Measurements from ENCODE around the gene SENP7.

The SENP7 gene

GRCh38 chr3:101320475-101320874 is 192.5 kb downstream of the SENP7 start, which contains the start of gene IMPG2:
Gene IMPG2 (minus strand): TSS chr3:101320575. CDS start chr3:101320372, 203 bp downstream.
- TF ChIP-seq CTCF (IDR thresholded peaks at IDR 0.05), result no peak

- TF ChIP-seq CTCF (IDR thresholded peaks at IDR 0.05), result no peak
Measured at GRCh38 chr3:101319531-101319930, 193.5 kb downstream of the SENP7 start.

GRCh38 chr3:101312545-101312944 is 200.5 kb downstream of the SENP7 start:
- no peak for TF ChIP-seq CTCF (IDR thresholded peaks at IDR 0.05)

GRCh38 chr3:101311676-101312075 is 201.3 kb downstream of the SENP7 start:
- TF ChIP-seq CTCF (IDR thresholded peaks at IDR 0.05), result no peak

GRCh38 chr3:101310978-101311375 is 202.0 kb downstream of the SENP7 start:
- no peak for TF ChIP-seq CTCF (IDR thresholded peaks at IDR 0.05)

- no peak for TF ChIP-seq CTCF (IDR thresholded peaks at IDR 0.05)
Measured at GRCh38 chr3:101303836-101304235, 209.2 kb downstream of the SENP7 start.

GRCh38 chr3:101303089-101303731 is 209.8 kb downstream of the SENP7 start:
- TF ChIP-seq CTCF (IDR thresholded peaks at IDR 0.05), result no peak

GRCh38 chr3:101300073-101300472 is 212.9 kb downstream of the SENP7 start:
- no peak for TF ChIP-seq CTCF (IDR thresholded peaks at IDR 0.05)
